ENCODE data around the gene RPN2. TPM values are rescaled to one million over a fixed set of nuclear protein-coding genes. Genes with fewer than 3 reads are reported as not detected.
"Not testable (repeated sequence)": the region's sequence is repeated elsewhere in the genome, so short reads cannot be mapped to it uniquely, and the experiment has no call there.

Gene RPN2
- polyA plus RNA-seq, 1 experiment, result 488 TPM

DNA sequence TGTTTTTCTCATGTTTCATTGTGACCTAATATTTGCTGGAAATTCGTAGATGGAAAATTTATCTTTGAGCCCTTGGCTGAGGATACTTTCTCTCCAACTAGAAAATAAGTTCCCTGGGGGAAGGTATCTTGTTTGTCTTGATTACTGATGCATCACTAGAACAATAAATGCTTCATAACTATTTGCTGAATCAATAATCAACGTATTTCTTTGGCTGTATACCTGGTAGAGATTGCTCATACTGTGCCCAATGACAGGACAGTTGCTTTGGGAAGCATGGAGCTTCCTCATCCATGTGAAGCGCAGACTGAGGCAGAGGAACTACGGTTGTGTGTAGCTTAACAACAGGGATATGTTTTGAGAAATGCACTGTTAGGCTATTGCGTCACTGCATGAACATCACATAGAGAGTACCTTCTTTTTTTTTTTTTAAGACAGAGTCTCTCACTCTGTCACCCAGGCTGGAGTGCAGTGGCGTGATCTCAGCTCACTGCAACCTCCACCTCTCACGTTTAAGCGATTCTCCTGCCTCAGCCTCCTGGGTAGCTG lies 34.2 kb upstream of the RPN2 start:
- POLR2A ChIA-PET, result no interaction called here
- Histone ChIP-seq H3K4me3 (ENCODE audit: low read depth, low read length) (no peak overlapping the region), H3K27me3 (ENCODE audit: control insufficient read depth, insufficient read depth, low read length) (no peaks in the 10 kb centered on the region), H3K9me3 (ENCODE audit: control insufficient read depth, insufficient read depth, low read length) (no peaks in the 10 kb centered on the region), H3K27ac (ENCODE audit: low read depth, low read length) (no peak overlapping the region)
- CTCF ChIA-PET, result no interaction called here
- no peak for DNase-seq (ENCODE audit: low read depth, low spot score)
- TF ChIP-seq, protein P1, sequence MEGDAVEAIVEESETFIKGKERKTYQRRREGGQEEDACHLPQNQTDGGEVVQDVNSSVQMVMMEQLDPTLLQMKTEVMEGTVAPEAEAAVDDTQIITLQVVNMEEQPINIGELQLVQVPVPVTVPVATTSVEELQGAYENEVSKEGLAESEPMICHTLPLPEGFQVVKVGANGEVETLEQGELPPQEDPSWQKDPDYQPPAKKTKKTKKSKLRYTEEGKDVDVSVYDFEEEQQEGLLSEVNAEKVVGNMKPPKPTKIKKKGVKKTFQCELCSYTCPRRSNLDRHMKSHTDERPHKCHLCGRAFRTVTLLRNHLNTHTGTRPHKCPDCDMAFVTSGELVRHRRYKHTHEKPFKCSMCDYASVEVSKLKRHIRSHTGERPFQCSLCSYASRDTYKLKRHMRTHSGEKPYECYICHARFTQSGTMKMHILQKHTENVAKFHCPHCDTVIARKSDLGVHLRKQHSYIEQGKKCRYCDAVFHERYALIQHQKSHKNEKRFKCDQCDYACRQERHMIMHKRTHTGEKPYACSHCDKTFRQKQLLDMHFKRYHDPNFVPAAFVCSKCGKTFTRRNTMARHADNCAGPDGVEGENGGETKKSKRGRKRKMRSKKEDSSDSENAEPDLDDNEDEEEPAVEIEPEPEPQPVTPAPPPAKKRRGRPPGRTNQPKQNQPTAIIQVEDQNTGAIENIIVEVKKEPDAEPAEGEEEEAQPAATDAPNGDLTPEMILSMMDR (IDR thresholded peaks at IDR 0.05; ENCODE audit: low read depth, low read length), result no peak

GRCh38 chr20:37147250-37147649 lies 31.9 kb upstream of the RPN2 start:
- Histone ChIP-seq H3K9me3 (ENCODE audit: control insufficient read depth, insufficient read depth, low read length) (no peaks in the 10 kb centered on the region), H3K4me3 (ENCODE audit: low read depth, low read length) (no peak overlapping the region), H3K27me3 (ENCODE audit: control insufficient read depth, insufficient read depth, low read length) (no peaks in the 10 kb centered on the region), H3K27ac (ENCODE audit: low read depth, low read length) (no peak overlapping the region)
- ChIA-PET CTCF (no interaction called here), POLR2A (no interaction called here)
- TF ChIP-seq, protein P1 (IDR thresholded peaks at IDR 0.05; ENCODE audit: low read depth, low read length), result no peak
- DNase-seq (ENCODE audit: low read depth, low spot score), result no peak

DNA sequence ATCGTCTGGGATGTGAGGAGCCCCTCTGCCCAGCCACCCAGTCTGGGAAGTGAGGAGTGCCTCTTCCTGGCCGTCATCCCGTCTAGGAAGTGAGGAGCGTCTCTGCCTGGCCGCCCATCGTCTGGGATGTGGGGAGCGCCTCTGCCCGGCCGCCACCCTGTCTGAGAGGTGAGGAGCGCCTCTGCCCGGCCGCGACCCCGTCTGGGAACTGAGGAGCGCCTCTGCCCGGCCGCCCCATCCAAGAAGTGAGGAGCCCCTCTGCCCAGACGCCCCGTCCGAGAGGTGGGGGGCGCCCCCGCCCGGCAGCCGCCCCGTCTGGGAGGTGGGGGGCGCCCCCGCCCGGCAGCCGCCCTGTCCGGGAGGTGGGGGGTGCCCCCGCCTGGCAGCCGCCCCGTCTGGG lies 28.3 kb upstream of the RPN2 start:
- DNase-seq (ENCODE audit: low read depth, low spot score); CTCF ChIA-PET: not testable (repeated sequence)

DNA sequence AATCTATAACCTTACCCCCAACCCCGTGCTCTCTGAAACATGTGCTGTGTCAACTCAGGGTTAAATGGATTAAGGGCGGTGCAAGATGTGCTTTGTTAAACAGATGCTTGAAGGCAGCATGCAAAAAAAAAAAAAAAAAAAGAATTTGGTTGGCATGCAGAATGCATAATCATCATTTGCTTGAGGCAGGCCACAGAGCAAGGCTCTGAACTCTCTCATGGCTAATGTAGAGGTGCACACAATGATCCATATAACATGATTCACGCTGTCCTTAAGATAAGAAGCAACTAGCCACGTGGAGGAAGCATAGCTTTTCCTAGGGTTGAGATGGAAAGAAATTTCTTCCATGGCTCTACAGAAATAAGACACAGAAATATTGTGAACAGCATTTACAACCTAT lies 27.6 kb upstream of the RPN2 start:
- ChIA-PET POLR2A (no interaction called here), CTCF (no interaction called here)
- Histone ChIP-seq H3K27me3 (ENCODE audit: control insufficient read depth, insufficient read depth, low read length) (peaks cover 2% of the 10 kb centered on the region), H3K9me3 (ENCODE audit: control insufficient read depth, insufficient read depth, low read length) (no peaks in the 10 kb centered on the region), H3K4me3 (ENCODE audit: low read depth, low read length) (no peak overlapping the region), H3K27ac (ENCODE audit: low read depth, low read length) (no peak overlapping the region)
- TF ChIP-seq, protein P1 (IDR thresholded peaks at IDR 0.05; ENCODE audit: low read depth, low read length), result no peak
- no peak for DNase-seq (ENCODE audit: low read depth, low spot score)

More for the DNA sequence above, 28.3 kb upstream of the RPN2 start:
- H3K4me3 ChIP-seq (ENCODE audit: low read depth, low read length); H3K9me3 ChIP-seq (ENCODE audit: control insufficient read depth, insufficient read depth, low read length); H3K27ac ChIP-seq (ENCODE audit: low read depth, low read length); POLR2A ChIA-PET; H3K27me3 ChIP-seq (ENCODE audit: control insufficient read depth, insufficient read depth, low read length): not testable (repeated sequence)

GRCh38 chr20:37152284-37152683 lies 26.8 kb upstream of the RPN2 start:
- TF ChIP-seq, protein P1 (IDR thresholded peaks at IDR 0.05; ENCODE audit: low read depth, low read length), result no peak
- Histone ChIP-seq H3K9me3 (ENCODE audit: control insufficient read depth, insufficient read depth, low read length) (no peaks in the 10 kb centered on the region), H3K27ac (ENCODE audit: low read depth, low read length) (no peak overlapping the region), H3K4me3 (ENCODE audit: low read depth, low read length) (no peak overlapping the region), H3K27me3 (ENCODE audit: control insufficient read depth, insufficient read depth, low read length) (peaks cover 2% of the 10 kb centered on the region)
- CTCF ChIA-PET, result no interaction called here
- no peak for DNase-seq (ENCODE audit: low read depth, low spot score)
- POLR2A ChIA-PET, result no interaction called here

Measured in AG04450 (cell line).